22Rv1 (cell line): Measurements from ENCODE around the gene CRYGC.
"Not testable (repeated sequence)": the region's sequence is repeated elsewhere in the genome, so short reads cannot be mapped to it uniquely, and the experiment has no call there.

Experiments
- H3K27ac ChIP-seq: fragments of 450-650 bp; 2 replicates; pipeline ENCODE4 v1.5.1; 2017
- CTCF ChIP-seq: fragments of 450-650 bp; IDR thresholded peaks from 2 replicates; pipeline ENCODE4 v1.5.1; 2017; ENCODE audit warnings: mild to moderate bottlenecking
- ZFX ChIP-seq: fragments of 450-650 bp; IDR thresholded peaks from 2 replicates; pipeline ENCODE4 v1.6.1; 2017; ENCODE audit warnings: antibody characterized with exemption, borderline replicate concordance

The CRYGC gene

DNA sequence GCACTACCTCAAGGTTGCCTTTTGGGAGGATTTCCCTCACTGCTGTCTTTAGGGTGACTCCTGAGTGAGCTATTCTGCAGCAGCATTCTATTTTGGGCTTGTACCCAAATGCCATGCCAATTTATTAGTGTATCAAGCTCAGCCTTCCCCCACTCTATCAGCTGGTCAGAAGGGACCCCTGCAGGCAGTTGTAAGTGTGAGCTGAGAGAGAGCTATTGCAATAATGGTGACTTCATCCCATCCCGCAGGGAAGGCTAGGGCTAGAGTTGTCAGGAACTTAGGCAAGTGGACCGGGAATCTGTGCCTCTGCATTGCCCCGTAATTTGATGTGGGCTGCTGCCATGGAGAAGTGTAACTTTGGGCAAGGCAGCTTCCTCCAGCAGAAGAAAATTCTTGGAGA, 18.1 kb upstream of the CRYGC start:
- TF ChIP-seq CTCF (no peak), ZFX (no peak)
- H3K27ac ChIP-seq: no peak overlapping the region

DNA sequence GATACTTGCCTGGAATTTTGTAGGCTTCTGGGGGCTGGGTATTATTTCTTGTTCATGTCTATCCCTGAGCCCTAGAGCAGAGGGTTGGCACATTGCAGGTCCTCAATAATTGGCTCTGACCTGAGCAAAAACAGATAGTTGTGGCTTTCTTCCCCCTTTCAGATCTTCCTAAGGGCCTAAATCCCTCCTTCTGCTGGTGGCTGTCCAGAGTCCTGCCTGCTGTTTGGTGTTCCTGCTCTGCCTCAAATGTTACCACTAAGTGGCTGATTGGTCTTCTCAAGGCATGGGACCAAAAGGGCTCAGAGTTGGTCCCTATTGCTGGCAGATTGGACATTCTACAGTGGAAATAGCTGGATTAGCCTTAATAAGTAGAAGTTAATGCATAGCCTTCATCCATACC, 17.4 kb upstream of the CRYGC start:
- H3K27ac ChIP-seq: no peak overlapping the region
- no peak for TF ChIP-seq CTCF
- TF ChIP-seq ZFX: no peak

DNA sequence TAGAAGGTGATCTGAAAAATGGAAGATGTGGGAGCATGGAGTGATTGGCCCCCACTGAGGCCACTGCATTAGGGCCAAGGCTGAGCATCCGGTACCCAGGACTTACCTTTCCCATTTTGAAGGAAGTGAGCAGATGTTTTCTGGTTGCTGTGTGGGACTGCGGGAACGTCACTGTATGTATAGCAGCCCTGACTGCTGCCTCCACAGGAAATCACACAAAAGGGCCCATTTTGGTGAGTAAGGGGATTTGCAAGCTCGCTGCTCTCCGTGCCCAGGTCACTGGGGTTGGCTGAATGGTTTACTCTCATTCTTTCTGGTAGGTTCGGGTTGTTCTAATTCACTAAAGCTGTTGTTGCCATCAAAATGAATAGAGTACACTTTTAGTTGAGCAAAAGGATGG, 16.4 kb upstream of the CRYGC start, which contains the start of gene CRYGB:
TSS of gene CRYGB (minus strand) at position 153 of the 400 bp plus-strand sequence. CDS start at position 115, 38 bp downstream.
- H3K27ac ChIP-seq: no peak within 1 kb of the TSS
- TF ChIP-seq ZFX (no peak), CTCF (no peak)

GRCh38 chr2:208142925-208143799, 13.5 kb upstream of the CRYGC start:
- TF ChIP-seq CTCF (no peak), ZFX (no peak)
- no peak overlapping the region for H3K27ac ChIP-seq

DNA sequence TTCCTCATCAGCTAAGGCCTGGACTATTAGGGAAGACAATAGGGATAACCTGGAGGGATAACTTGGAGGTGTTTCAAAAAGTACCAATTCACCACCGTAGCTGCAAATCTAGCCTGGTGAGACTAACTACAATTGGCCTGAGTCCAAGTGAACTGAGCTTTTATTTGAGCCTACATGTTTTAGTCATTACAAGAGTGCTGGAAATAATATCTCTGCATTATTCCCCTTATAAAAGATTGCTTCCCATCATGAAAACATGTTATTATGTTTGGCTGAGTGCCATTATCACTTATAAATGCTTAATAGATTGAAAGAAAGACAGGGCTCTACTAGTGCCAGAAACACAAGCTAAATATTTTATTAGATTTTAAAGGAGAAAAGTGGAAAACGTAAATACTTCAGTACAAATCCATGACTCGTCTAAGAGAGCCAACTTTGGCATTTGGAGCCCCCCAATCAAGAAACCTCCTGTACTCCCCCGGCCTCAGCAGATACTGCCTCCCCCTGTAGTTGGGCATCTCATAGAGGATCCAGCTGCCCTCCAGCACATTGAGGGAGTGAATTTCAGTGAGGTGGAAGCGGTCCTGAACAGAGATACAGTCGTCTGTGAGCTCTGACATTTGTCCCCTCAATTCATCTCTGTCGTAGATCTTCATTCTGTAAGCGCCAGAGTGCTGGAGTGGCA, 12.8 kb upstream of the CRYGC start:
- no peak overlapping the region for H3K27ac ChIP-seq
- TF ChIP-seq ZFX (no peak), CTCF (no peak)

GRCh38 chr2:208139447-208139846, 9.8 kb upstream of the CRYGC start:
- no peak for TF ChIP-seq ZFX
- no peak for TF ChIP-seq CTCF
- H3K27ac ChIP-seq: no peak overlapping the region

DNA sequence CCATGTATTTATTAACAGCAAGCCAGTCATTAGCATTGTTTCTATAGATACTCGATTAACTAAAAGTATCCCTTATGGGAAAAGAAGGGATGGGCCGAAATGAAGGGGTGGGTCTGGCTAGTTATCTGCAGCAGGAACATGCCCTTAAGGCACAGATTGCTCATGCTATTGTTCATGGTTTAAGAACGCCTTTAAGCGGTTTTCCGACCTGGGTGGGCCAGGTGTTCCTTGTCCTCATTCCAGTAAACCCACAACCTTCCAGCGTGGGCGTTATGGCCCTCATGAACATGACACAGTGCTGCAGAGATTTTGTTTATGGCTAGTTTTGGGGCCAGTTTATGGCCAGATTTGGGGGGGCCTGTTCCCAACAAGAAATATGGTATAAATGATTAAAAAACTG, 8.7 kb upstream of the CRYGC start:
- H3K27ac ChIP-seq: not testable (repeated sequence)
